GM23338 (cell line): ENCODE data around the gene CYP26C1. TPM values are rescaled to one million over a fixed set of nuclear protein-coding genes. Genes with fewer than 3 reads are reported as not detected.

Source experiments
- ATAC-seq: fragments of 200-7000 bp; cut with Tn5 transposase; 3 replicates; pipeline ENCODE4 v1.9.1; 2020
- DNase-seq: peaks from one replicate; pipeline ENCODE4 v3.0.0-alpha.2; 2015; ENCODE audit warnings: low spot score
- H2AFZ ChIP-seq: fragments of 200-600 bp; sonication (generic); 2 replicates; pipeline ENCODE4 v1.8.0; 2016; ENCODE audit warnings: antibody characterized with exemption, mild to moderate bottlenecking, moderate library complexity
- H3F3A ChIP-seq: fragments of 200-600 bp; sonication (generic); replicated peaks from 2 replicates; pipeline ENCODE4 v1.8.0; 2017; ENCODE audit warnings: antibody characterized with exemption, mixed run types, low read depth
- H3K27ac ChIP-seq: fragments of 200-600 bp; sonication (generic); 2 replicates; pipeline ENCODE4 v1.6.1; 2016; ENCODE audit warnings: low read depth
- H3K27me3 ChIP-seq: fragments of 200-600 bp; sonication (generic); 2 replicates; pipeline ENCODE4 v1.8.0; 2016; ENCODE audit warnings: mild to moderate bottlenecking, mixed run types, moderate library complexity; ENCODE audit not compliant: insufficient read depth
- H3K36me3 ChIP-seq: fragments of 200-600 bp; sonication (generic); 2 replicates; pipeline ENCODE4 v1.8.0; 2016; ENCODE audit warnings: mild to moderate bottlenecking; ENCODE audit not compliant: insufficient read depth
- H3K4me1 ChIP-seq: fragments of 200-600 bp; sonication (generic); 2 replicates; pipeline ENCODE4 v1.8.0; 2016; ENCODE audit warnings: mild to moderate bottlenecking, moderate library complexity; ENCODE audit not compliant: insufficient read depth
- H3K4me2 ChIP-seq: fragments of 200-600 bp; sonication (generic); 2 replicates; pipeline ENCODE4 v1.7.1; 2017; ENCODE audit warnings: mixed run types
- H3K4me3 ChIP-seq: fragments of 200-600 bp; sonication (generic); 2 replicates; pipeline ENCODE4 v1.6.1; 2016; ENCODE audit warnings: mixed run types
- H3K79me2 ChIP-seq: fragments of 200-600 bp; sonication (generic); replicated peaks from 2 replicates; pipeline ENCODE4 v1.8.0; 2017; ENCODE audit warnings: mild to moderate bottlenecking; ENCODE audit not compliant: insufficient read depth
- H3K9me2 ChIP-seq: fragments of 200-600 bp; sonication (generic); 2 replicates; pipeline ENCODE4 v1.8.0; 2017; ENCODE audit not compliant: insufficient read depth
- H4K20me1 ChIP-seq: fragments of 200-600 bp; sonication (generic); replicated peaks from 2 replicates; pipeline ENCODE4 v1.8.0; 2017; ENCODE audit warnings: mild to moderate bottlenecking; ENCODE audit not compliant: insufficient read depth
- H3K27ac Mint-ChIP-seq: 2 replicates; pipeline ENCODE4 v1.8.0; 2020; ENCODE audit warnings: inconsistent platforms, mild to moderate bottlenecking, moderate library complexity, mixed read lengths
- H3K27me3 Mint-ChIP-seq: 3 replicates; pipeline ENCODE4 v1.8.0; 2022; ENCODE audit warnings: low read depth, mild to moderate bottlenecking, moderate library complexity, mixed read lengths, inconsistent platforms; ENCODE audit not compliant: insufficient read depth, poor library complexity
- H3K36me3 Mint-ChIP-seq: 3 replicates; pipeline ENCODE4 v1.8.0; 2021; ENCODE audit warnings: low read depth, mild to moderate bottlenecking, inconsistent platforms, moderate library complexity, mixed read lengths
- H3K4me1 Mint-ChIP-seq: 3 replicates; pipeline ENCODE4 v1.8.0; 2020; ENCODE audit warnings: mild to moderate bottlenecking, inconsistent platforms, mixed read lengths
- H3K4me3 Mint-ChIP-seq: 3 replicates; pipeline ENCODE4 v1.8.0; 2021; ENCODE audit warnings: moderate library complexity, mild to moderate bottlenecking, inconsistent platforms, mixed read lengths
- H3K9me3 Mint-ChIP-seq: 3 replicates; pipeline ENCODE4 v1.8.0; 2020; ENCODE audit warnings: moderate library complexity, mild to moderate bottlenecking, inconsistent platforms, mixed read lengths
- CTCF ChIP-seq, 2 experiments: fragments of 200-600 bp in 1 of 2; sonication (generic) in 1 of 2; conservative IDR thresholded peaks; 2 replicates each; pipeline versions ENCODE4 v1.5.1 to v1.6.1; 2016 to 2017; ENCODE audit warnings: antibody characterized with exemption in 2 of 2, low read depth in 2 of 2, mild to moderate bottlenecking in 2 of 2, moderate library complexity in 1 of 2
- EZH2phosphoT487 ChIP-seq: fragments of 200-600 bp; sonication (generic); IDR thresholded peaks from one replicate; pipeline ENCODE4 v1.8.1; 2018; ENCODE audit warnings: antibody characterized with exemption; ENCODE audit not compliant: unreplicated experiment
- STAT1 ChIP-seq: IDR thresholded peaks from one replicate; pipeline ENCODE4 v1.6.1; 2016; ENCODE audit warnings: antibody characterized with exemption; ENCODE audit not compliant: unreplicated experiment
- polyA plus RNA-seq: library from polyadenylated mRNA; unstranded; fragments of >200 nt; fragmentation: Nextera tagmentation; extraction: Ambion mirVana; gene quantifications from 2 replicates; pipeline ENCODE4 v1.2.1, GENCODE V29; 2016
- total RNA-seq: library from RNA; depleted of rRNA; stranded (reverse); fragments of >200 nt; shearing (Covaris generic); gene quantifications from 2 replicates; pipeline ENCODE4 v1.2.3, GENCODE V29; 2014
- TF ChIP-seq, protein P1 (sequence below): fragments of 250-450 bp; sonication (Bioruptor Pico); IDR thresholded peaks from 2 replicates; pipeline ENCODE4 v1.5.0; 2020; ENCODE audit warnings: mild to moderate bottlenecking, moderate library complexity

The CYP26C1 gene
- total and polyA plus RNA-seq, 2 experiments from 2014 or later = 0.24 TPM; not detected in 1

GRCh38 chr10:93026072-93026471 lies 34.5 kb upstream of the CYP26C1 start (continued):
- TF ChIP-seq, protein P1, sequence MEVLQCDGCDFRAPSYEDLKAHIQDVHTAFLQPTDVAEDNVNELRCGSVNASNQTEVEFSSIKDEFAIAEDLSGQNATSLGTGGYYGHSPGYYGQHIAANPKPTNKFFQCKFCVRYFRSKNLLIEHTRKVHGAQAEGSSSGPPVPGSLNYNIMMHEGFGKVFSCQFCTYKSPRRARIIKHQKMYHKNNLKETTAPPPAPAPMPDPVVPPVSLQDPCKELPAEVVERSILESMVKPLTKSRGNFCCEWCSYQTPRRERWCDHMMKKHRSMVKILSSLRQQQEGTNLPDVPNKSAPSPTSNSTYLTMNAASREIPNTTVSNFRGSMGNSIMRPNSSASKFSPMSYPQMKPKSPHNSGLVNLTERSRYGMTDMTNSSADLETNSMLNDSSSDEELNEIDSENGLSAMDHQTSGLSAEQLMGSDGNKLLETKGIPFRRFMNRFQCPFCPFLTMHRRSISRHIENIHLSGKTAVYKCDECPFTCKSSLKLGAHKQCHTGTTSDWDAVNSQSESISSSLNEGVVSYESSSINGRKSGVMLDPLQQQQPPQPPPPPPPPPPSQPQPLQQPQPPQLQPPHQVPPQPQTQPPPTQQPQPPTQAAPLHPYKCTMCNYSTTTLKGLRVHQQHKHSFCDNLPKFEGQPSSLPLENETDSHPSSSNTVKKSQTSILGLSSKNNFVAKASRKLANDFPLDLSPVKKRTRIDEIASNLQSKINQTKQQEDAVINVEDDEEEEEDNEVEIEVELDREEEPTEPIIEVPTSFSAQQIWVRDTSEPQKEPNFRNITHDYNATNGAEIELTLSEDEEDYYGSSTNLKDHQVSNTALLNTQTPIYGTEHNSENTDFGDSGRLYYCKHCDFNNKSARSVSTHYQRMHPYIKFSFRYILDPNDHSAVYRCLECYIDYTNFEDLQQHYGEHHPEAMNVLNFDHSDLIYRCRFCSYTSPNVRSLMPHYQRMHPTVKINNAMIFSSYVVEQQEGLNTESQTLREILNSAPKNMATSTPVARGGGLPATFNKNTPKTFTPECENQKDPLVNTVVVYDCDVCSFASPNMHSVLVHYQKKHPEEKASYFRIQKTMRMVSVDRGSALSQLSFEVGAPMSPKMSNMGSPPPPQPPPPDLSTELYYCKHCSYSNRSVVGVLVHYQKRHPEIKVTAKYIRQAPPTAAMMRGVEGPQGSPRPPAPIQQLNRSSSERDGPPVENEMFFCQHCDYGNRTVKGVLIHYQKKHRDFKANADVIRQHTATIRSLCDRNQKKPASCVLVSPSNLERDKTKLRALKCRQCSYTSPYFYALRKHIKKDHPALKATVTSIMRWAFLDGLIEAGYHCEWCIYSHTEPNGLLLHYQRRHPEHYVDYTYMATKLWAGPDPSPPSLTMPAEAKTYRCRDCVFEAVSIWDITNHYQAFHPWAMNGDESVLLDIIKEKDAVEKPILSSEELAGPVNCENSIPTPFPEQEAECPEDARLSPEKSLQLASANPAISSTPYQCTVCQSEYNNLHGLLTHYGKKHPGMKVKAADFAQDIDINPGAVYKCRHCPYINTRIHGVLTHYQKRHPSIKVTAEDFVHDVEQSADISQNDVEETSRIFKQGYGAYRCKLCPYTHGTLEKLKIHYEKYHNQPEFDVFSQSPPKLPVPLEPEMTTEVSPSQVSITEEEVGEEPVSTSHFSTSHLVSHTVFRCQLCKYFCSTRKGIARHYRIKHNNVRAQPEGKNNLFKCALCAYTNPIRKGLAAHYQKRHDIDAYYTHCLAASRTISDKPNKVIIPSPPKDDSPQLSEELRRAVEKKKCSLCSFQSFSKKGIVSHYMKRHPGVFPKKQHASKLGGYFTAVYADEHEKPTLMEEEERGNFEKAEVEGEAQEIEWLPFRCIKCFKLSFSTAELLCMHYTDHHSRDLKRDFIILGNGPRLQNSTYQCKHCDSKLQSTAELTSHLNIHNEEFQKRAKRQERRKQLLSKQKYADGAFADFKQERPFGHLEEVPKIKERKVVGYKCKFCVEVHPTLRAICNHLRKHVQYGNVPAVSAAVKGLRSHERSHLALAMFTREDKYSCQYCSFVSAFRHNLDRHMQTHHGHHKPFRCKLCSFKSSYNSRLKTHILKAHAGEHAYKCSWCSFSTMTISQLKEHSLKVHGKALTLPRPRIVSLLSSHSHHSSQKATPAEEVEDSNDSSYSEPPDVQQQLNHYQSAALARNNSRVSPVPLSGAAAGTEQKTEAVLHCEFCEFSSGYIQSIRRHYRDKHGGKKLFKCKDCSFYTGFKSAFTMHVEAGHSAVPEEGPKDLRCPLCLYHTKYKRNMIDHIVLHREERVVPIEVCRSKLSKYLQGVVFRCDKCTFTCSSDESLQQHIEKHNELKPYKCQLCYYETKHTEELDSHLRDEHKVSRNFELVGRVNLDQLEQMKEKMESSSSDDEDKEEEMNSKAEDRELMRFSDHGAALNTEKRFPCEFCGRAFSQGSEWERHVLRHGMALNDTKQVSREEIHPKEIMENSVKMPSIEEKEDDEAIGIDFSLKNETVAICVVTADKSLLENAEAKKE = no peak
- TF ChIP-seq STAT1 = no peak
- no peak for TF ChIP-seq CTCF (conservative IDR thresholded peaks at IDR 0.05; ENCODE audit: low read depth in 2 of 2)
- no peak for TF ChIP-seq EZH2phosphoT487

GRCh38 chr10:93027508-93027907 lies 33.1 kb upstream of the CYP26C1 start:
- Histone ChIP-seq H3K27me3 (no peaks in the 10 kb centered on the region), H3K27ac (no peak overlapping the region), H3K4me3 (no peak overlapping the region), H3K4me1 (peaks cover 16% of the 10 kb centered on the region), H3K79me2 (no peaks in the 10 kb centered on the region), H3K4me2 (no peak overlapping the region), H3F3A (no peaks in the 10 kb centered on the region), H2AFZ (no peak overlapping the region), H3K36me3 (no peaks in the 10 kb centered on the region), H3K9me2 (no peaks in the 10 kb centered on the region), H4K20me1 (no peaks in the 10 kb centered on the region)
- Mint-ChIP-seq H3K36me3 (peaks cover 6% of the 10 kb centered on the region; the same call in 2 of the 3 replicates), H3K9me3 (no peaks in the 10 kb centered on the region), H3K4me1 (peaks cover 17% of the 10 kb centered on the region), H3K27me3 (no peaks in the 10 kb centered on the region), H3K4me3 (no peak overlapping the region), H3K27ac (no peak overlapping the region)
- TF ChIP-seq CTCF (conservative IDR thresholded peaks at IDR 0.05; ENCODE audit: low read depth in 2 of 2) = no peak
- ATAC-seq (no peak), DNase-seq (no peak)
